NCI-H1436 treated with DMSO at 0.1 percent for 48 hours (cell line): ENCODE data around the gene FAM3C.

Experiments
- DNase-seq: peaks from one replicate; lab custom pipeline; 2025; lab: John Stamatoyannopoulos, UW

The FAM3C gene

DNA sequence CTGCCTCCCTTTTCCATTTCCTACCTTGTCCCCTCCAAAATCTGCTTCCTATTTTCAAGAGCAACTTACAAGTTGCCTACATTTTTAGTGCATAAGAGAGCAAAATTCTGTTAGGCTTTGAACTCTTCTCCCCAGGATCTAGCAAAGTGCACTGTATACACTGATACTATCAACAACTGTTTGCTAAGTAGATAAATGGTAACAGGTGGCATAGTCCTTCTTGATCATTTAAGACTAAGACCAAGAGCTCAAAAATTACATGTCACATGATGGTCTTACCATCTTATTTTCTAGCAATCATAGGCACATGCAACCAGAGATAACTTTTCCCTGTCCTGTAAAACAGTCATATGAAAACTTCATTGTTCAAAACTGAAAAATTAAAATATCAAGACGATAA lies 16.2 kb downstream of the FAM3C start:
- DNase-seq, result no peak

DNA sequence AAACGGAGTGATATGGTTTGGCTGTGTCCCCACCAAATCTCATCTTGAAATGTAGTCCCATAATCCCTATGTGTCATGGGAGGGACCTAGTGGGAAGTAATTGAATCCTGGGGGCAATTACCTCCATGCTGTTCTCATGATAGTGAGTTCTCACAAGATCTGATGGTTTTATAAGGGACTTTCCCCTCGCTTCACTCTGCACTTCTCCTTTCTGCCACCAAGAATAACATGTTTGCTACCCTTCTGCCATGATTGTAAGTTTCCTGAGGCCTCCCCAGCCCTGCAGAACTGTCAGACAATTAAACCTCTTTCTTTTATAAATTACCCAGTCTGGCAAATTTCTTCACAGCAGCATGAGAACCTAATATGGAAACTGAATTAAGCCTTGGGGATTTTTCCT lies 19.1 kb downstream of the FAM3C start:
- no peak for DNase-seq

DNA sequence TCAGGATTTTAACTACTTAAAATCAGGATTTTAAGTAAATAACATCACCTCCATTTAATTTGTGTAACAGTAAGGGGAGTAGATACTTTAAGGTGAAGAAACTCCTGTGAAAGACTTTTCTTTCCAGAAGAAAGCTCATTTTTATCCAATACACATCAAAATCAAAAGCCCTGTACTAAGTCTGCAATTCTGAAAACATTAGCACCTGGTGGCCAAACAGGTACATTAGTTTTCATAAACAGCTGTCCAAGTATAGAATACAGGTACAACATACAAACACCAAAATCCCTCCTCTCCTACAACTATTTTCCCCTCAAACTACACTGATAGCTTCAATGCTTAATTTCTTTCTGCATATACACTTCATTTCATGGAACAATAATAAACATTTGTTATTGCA lies 22.9 kb downstream of the FAM3C start:
- DNase-seq, result no peak

DNA sequence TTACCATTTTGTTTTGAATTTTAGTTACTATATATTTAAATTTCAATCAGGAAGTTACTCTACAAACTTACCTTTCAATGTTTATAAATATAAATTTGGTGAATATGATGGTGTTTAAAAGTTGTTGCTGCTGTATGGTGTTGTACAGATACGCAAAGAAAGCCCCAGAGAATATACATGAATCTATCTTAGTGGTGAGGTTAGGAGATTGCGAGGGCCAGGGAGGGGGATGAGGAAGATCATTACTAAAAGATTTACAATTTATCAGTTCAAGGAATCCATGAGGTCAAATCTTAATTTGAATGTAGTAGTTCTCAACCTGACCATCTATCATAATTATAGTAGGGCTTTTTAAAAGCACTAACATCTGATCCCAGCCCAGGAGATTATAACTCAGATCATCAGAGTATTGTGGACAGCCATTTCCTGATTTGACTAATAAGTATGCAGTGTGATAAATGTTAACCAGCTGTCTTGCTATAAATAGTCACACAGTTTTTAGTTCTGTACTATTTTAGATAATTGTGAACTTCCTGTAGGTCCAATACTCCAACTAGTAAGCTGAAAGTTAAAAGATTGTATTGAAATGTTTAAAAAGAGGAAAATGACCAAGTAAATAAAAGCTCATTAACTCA lies 23.6 kb downstream of the FAM3C start:
- DNase-seq, result no peak

DNA sequence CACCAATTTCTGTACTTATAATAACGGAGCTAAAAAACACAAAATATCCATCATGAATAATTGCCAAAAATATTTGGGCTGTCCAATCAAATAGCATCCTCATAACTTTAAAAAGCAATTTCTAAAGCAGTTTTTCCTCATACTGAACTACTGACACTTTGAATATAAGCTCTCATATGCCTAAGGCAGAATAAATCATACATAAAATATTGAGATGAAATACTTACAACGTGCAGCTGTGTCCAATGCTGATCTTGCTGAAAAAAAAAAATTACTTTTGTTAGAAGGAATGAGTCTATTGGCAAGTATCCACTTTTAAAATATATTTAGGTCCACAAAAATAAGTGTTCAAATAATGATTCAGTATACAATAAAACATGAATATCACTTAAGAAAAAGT lies 24.2 kb downstream of the FAM3C start:
- no peak for DNase-seq

DNA sequence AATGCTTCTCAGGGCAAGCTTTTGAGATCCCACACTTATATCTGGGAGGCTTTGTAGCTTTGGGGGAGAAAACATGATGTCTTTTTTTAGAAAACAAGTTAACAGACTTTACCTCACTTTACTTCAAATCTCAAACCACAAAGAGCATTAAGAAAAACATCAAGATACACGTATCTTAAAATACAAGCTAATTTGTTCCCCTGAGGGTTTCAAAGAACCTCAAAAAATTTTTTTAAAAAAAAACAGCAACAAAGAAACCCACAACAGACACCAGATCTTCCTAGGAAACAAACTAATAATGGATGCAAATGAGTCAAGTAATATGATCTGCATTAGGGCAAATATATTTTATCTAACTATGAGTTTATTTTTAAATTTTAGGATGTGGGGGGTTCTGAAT lies 24.7 kb downstream of the FAM3C start:
- DNase-seq, result no peak

DNA sequence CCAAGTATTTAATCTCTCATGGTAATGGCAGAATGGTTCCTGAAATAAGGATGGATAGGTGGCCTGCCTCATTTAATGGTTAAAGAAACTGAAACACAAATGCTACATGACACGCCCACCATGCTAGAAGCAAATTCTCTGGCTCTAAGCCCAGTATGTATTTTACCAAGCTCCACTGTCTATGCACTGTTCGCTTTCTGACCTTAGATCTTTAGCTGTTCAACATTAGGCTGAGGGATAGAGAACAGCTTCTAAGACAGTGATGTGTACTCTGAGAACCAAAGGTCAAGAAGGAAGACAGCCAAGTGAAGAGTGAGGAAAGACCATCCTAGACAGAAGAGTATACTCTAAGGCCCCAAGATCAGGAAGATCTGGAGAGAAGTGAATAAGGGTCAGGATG lies 26.6 kb downstream of the FAM3C start:
- DNase-seq, result no peak

DNA sequence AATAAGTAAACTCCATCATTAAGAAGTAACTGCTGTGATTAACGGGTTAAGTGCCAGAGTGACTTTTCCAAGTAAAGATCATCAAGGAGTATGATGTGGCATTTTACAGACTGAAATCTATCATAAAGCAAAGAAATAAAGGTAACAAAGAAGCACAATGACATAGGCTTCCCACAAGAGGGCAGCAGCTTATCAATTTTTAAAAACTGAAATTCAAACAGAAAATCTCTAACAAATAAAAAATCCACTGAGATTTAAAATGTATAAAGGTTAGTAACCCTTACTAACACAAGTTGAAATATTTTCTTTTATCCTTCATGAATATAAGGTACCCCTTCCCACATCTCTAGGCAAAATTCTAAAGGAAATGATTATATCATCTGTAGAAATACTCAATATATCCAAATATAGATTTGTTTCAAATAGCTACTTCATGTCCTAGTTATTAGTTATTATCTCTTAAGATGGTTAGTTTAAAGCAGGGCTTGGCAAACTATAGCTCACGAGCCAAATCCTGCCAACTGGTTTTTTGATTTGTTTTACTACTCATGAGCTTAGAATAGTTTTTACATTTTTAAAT lies 29.2 kb downstream of the FAM3C start:
- no peak for DNase-seq

DNA sequence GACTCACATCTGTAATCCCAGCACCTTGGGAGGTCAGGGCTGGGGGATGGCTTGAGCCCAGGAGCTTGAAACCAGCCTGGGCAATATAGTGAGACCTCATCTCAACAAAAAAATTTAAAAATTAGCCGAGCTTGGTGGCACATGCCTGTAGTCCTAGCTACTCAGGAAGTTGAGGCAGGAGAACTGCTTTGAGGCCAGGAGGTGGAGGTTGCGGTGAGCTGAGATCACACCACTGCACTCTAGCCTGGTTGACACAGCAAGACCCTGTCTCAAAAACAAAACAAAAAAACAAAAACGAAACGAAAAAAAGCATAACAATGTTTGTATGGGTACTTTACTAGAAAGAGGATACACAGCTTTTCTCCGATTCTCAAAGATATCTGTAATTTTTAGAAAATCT lies 35.5 kb downstream of the FAM3C start:
- no peak for DNase-seq

DNA sequence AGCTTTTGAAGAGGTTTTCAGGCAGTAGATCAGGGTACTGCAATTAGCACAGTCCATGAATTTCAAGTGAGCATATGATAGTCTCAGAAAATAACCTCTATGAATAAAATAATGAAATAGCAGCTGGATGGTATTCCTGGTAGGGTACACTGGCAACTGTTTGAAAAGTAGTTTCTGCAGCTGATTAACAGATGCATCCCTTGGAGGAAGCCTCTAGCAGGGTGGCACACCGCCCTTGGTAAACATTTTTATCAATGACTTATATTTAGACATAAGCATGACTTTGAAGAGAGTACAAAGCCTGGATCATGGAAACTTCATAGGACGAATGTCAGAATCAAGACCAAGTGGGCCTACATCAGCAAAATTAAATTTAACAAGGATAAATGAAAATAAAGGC lies 40.5 kb downstream of the FAM3C start:
- no peak for DNase-seq

DNA sequence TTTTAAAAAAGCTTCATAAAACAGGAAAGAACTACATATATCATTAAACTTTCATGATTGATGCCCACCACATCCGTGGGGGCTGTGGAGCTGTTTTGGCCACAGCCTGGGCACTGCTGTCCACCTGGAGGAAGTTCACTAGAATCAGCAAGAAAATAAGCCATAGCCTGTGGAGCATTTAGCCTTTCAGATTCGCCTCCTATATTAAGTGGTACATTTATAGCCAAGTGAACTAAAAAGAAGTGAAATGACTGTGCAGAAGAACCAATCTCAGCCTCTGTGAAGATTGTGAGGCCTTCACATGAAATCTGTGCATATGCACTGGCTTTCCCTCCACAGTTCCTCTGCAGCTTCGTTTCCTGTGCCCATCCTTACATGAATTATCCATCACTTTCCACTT lies 43.8 kb downstream of the FAM3C start:
- DNase-seq, result no peak

DNA sequence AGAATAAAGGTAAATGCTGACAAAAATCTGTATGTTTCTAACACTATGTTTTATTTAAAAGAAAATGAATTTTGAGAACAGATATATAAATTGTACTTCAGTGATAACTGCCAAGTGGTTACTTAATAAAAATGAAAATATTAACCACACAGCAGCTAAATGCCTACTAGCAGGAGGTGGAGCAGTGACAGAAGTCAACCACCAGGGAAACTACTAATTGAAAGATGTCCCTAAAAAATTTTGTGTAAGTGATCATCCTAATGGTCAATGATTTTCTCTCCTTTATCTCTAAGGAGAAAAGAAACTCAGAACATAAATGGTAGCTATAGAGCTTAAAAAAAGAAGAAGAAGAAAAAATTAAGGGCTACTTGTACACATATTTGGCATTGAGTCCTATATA lies 44.4 kb downstream of the FAM3C start:
- DNase-seq, result no peak

DNA sequence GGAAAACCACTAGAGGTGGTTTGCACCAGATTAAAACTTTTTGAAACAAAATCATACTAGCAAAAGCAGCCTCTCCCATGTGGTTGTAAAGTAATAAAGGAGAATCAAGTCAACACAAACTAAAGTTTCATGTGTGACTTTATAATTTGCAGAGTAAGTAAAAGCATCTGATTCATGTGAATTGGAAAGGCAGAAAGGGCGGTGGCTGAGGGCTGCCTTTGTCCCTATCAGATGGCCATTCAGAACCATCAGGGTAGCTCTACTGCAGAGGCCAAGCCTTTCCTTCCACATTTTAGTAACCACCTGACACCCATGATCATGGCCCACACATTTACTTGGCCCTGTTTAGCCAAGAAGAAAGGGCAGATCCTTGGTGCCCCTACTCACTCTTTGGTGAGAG lies 51.6 kb downstream of the FAM3C start:
- no peak for DNase-seq

DNA sequence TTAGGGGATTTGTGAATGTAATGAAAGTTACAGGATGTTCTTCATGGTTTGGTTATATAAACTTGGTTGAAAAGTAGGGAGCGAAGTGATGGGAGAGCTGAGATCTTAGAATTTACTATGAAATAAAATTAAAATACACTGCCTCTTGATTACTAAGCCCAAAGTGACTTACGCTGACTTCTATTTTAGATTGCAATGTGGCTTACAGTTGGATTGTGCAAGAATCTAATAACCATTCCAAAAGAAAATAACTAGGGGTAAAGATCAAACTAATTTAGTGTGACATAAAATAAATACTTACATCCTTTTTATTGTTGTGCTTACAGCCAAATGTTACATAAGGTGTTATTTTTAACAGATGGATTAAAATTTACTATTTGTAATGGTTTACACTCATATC lies 52.0 kb downstream of the FAM3C start:
- no peak for DNase-seq

DNA sequence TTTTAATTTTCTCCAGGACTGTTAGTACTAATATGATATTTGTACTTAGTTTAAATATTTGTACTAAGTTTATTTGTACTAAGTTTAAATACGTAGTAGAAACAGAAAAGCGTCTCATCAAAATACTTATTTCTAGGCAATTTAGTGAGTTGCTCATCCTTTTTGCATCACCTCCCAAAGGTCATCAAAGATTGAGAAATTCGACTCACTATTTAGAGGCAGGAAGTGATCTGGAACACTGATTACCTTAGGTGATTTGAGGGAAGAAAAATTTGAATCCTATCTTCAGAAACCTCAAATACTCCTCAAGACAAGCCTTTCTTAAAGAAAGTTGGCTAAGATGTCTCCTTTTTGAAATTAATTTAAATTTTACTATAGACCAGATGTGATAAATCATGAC lies 52.8 kb downstream of the FAM3C start:
- DNase-seq, result no peak

DNA sequence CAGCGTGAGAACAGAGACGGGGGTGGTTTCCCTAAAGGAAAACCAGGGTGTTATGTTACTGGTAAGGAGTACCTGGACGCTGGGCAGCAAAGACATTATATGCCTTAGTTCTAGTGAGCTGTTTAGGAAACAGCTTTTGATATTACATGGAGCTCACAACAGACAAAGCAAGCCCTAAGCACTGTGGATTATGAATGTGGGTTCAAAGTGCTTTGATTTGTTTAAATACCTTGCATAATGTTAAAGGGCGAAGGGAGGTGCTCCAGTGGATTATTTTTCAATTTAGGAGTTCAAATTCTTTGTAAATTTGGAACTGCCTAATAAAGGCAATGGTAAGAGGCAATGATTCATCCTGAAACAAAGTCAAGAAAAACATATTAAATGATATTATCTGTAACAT lies 53.5 kb downstream of the FAM3C start:
- DNase-seq, result no peak

DNA sequence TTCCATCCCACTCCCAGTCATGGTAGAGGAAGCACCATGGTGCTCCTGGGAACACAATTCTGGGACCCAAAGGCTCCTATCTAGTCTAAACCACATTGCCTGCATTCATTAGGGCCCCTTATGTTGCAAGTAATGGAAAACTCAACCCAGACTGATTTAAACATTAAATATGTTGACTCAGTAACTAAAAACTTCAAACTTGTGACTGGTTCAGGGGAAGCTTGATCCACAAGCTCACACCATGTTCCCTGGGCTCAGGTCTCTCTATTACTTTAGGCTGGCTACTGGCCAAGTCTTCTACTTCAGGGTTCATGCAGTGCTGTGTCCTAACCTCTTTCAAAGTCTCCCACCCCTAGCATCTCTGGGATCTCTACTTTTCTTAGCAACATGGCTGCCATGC lies 54.2 kb downstream of the FAM3C start:
- DNase-seq, result no peak

DNA sequence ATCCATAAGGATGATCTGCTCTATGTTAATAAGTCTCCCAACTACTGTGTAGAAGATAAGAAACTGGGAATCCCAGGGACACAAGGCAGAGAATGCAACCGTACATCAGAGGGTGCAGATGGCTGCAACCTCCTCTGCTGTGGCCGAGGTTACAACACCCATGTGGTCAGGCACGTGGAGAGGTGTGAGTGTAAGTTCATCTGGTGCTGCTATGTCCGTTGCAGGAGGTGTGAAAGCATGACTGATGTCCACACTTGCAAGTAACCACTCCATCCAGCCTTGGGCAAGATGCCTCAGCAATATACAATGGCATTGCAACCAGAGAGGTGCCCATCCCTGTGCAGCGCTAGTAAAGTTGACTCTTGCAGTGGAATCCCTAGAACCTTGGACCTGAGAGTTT lies 57.0 kb downstream of the FAM3C start:
- DNase-seq, result no peak

DNA sequence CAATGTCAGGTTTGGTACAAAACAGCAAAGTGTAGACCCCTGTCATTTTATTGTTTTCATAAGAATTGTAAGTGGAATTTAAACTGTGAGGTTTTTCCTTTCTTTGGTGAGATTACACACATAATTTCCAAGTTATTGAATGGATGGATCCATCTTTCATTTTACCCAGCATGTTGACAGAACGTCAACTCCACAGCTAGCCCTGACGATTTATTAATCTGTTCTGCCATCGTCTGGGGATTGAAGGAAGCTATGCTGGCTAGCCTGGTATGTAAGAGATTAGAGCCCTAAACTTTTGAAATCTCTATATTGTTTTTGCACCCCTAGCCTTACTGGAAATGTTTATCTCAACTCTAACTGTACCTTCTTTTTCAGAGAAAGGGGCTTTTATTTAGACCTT lies 58.7 kb downstream of the FAM3C start:
- DNase-seq, result no peak

DNA sequence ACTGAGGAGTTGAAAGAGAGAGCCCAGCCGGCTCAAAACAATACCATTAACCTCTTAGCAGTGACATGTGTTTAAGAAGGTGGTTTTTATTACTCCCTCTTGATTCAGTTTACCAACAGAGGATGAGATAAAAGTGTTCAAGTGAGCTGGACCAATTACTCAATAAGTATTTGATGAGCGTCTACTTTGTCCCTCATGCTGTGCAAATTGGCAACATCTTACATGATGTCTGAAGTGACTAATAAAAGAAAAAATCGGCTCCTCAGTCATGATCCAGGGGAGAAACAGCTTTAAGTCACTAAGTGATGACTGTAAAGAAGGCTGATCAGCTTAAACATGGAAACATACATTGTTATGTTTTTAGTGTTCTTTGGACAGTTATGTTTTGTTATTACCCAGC lies 59.5 kb downstream of the FAM3C start:
- DNase-seq, result no peak

DNA sequence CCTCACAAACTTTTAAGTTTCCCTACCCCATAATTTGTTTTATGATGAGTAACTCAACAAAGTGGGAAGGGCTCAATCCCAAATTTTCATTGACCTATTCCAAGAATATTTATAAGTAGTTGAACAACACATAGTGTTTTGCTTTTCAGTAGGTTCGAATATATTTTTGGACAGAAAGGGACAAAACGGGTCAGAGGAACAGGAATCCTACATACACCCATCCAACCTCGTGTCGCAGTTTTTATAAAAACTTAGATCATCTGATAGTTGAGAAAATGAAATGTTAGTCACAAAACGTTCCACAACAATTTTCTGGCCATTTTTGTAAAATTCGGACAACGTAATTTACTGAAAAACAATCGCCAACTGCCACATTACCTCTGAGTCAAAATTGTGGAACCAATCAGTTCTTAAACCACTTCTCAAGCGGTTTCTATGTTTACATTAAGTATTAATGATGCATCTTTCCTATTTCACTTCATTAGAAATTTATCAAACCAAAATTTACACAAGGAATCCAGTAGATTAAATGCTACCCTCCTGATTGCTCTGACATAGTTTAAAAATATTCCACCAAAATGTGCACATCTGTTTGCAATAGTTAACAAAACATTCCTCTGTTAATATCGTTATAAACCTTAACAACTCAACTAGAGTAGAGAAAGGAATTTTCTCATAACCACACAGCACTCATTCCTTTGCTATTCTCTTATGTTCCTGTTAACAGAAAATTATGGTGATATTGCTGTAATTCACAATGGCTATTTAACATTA lies 61.0 kb downstream of the FAM3C start:
- DNase-seq, result no peak

DNA sequence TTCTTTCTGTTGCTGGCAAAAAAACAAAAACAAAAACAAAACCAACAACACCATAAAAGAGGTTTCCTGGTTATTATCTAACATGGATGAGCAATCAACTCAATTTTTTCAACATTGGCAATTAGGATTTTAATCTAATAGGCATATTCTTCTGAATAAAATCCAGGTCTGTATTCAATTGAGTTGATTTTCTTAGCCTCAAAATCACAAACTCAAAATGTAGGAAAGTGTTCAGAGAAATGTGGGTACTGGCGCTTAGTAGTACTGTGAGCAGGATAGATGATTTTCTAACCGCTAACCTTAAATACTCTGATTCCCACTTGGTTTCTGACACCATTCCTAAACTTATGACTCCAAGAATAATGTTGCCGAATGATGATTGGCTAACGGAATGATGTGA lies 61.7 kb downstream of the FAM3C start:
- DNase-seq, result no peak

DNA sequence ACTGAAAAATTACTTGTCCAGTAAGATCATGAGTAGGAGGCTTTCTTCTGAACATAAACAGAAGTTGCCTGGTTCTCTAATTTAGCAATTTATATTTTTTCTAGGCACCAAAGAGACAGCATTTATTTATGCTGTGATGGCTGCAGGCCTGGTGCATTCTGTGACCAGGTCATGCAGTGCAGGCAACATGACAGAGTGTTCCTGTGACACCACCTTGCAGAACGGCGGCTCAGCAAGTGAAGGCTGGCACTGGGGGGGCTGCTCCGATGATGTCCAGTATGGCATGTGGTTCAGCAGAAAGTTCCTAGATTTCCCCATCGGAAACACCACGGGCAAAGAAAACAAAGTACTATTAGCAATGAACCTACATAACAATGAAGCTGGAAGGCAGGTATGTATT lies 64.5 kb downstream of the FAM3C start:
- DNase-seq, result no peak

DNA sequence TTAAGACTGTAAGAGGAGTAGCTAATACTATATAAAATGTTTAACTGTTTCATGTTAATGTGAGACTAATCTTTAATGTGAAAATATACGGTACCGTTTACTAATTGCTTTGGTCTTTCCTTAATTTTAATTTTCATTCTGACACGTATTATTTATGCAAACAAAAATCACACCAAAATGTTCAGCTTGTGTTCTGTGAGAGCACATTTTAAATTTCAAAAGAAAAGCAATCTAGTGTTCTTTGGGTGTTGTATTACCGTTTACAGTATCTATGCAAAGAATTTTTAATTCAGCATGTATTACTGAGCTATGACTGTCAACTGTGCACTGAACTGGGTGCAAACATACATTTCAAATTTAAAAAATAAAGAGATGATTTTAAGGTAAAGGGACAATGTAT lies 65.1 kb downstream of the FAM3C start:
- DNase-seq, result no peak
